Prostate gland (tissue), 2 donors: ENCODE measurements around the gene OLFM2.

Experiments used
- POLR2A ChIP-seq: fragments of 450-650 bp; IDR thresholded peaks from one replicate; pipeline ENCODE4 v1.6.1; 2016; ENCODE audit warnings: antibody characterized with exemption, mild to moderate bottlenecking
- TF ChIP-seq, protein P1 (sequence below), 4 experiments: fragments of 200-600 bp in 2 of 4; fragments of 450-650 bp in 2 of 4; sonication (generic) in 2 of 4; IDR thresholded peaks; 1 replicate in 3 of 4; 2 replicates in 1 of 4; pipeline ENCODE4 v1.5.1; 2016 to 2019; ENCODE audit warnings: antibody characterized with exemption in 4 of 4, mild to moderate bottlenecking in 2 of 4, moderate library complexity in 2 of 4

DNA sequence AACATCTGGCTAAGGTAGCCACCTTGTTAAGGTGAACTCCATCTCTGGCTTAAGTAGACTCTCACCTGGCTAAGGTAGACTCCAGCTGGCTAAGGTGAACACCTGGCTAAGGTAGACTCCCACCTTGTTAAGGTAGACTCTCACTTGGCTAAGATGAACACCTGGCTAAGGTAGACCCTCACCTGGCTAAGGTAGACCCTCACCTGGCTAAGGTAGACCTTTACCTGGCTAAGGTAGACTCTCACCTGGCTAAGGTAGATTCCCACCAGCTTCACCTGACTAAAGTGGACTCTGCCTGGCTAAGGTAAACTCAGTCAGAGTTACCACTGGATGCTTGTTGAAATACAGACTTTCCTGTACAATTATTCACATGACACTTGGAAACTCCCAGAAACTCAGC, 77.5 kb downstream of the OLFM2 start:
- TF ChIP-seq, protein P1, sequence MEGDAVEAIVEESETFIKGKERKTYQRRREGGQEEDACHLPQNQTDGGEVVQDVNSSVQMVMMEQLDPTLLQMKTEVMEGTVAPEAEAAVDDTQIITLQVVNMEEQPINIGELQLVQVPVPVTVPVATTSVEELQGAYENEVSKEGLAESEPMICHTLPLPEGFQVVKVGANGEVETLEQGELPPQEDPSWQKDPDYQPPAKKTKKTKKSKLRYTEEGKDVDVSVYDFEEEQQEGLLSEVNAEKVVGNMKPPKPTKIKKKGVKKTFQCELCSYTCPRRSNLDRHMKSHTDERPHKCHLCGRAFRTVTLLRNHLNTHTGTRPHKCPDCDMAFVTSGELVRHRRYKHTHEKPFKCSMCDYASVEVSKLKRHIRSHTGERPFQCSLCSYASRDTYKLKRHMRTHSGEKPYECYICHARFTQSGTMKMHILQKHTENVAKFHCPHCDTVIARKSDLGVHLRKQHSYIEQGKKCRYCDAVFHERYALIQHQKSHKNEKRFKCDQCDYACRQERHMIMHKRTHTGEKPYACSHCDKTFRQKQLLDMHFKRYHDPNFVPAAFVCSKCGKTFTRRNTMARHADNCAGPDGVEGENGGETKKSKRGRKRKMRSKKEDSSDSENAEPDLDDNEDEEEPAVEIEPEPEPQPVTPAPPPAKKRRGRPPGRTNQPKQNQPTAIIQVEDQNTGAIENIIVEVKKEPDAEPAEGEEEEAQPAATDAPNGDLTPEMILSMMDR (IDR thresholded peaks at IDR 0.05): no peak
- no peak for TF ChIP-seq POLR2A
